ENCODE measurements around the gene FRMPD4. TPM values are rescaled to one million over a fixed set of nuclear protein-coding genes. Genes with fewer than 3 reads are reported as not detected.

FRMPD4 gene
- polyA plus RNA-seq, 2 of the 4 experiments (the other 2 are of a cell fraction): 0.08 to 0.28 TPM

DNA sequence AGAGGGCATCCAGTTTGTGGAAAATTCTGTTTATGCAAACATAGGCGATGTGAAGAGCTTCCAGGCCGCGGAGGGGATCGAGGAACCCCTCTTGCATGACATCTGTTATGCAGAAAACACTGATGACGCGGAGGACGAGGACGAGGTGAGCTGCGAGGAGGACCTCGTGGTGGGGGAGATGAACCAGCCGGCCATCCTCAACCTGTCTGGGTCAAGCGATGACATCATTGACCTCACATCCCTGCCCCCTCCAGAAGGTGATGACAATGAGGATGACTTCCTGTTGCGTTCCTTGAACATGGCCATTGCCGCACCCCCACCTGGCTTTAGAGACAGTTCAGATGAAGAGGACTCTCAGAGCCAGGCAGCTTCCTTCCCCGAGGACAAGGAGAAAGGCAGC lies 578.3 kb downstream of the FRMPD4 start:
- Histone ChIP-seq H3K4me3 (no peak overlapping the region), H3K4me2 (no peak overlapping the region), H3K27ac (no peak overlapping the region), H3K4me1 (no peaks in the 10 kb centered on the region), H3K9me3 (no peaks in the 10 kb centered on the region)
- ATAC-seq: no peak
- no peak for DNase-seq (ENCODE audit: low read depth in 1 of 2, low spot score in 1 of 2)
- FAIRE-seq: no peak
- 54% methylated on average over 15 of the region's 15 CpGs for WGBS (ENCODE audit: missing lambda C conversion rate)
- ChIA-PET POLR2A (no interaction called here), CTCF (no interaction called here)
- no peak for TF ChIP-seq CHD4 (IDR thresholded peaks at IDR 0.05; ENCODE audit: borderline replicate concordance)
- TF ChIP-seq CEBPB (IDR thresholded peaks at IDR 0.05): no peak
- TF ChIP-seq NPAS2 (CRISPR knock-in tag; IDR thresholded peaks at IDR 0.05; ENCODE audit: borderline replicate concordance): no peak
- TF ChIP-seq RAD21 (conservative IDR thresholded peaks at IDR 0.05 in 1 of 2, IDR thresholded peaks at IDR 0.05 in 1 of 2): no peak
- TF ChIP-seq ZC3H11A (IDR thresholded peaks at IDR 0.05): no peak
- TF ChIP-seq RARB (CRISPR knock-in tag; IDR thresholded peaks at IDR 0.05): no peak
- no peak for TF ChIP-seq RNF2 (IDR thresholded peaks at IDR 0.05; ENCODE audit: borderline replicate concordance, low read depth)
- no peak for TF ChIP-seq TP53 (CRISPR knock-in tag; IDR thresholded peaks at IDR 0.05)
- TF ChIP-seq, protein P1, sequence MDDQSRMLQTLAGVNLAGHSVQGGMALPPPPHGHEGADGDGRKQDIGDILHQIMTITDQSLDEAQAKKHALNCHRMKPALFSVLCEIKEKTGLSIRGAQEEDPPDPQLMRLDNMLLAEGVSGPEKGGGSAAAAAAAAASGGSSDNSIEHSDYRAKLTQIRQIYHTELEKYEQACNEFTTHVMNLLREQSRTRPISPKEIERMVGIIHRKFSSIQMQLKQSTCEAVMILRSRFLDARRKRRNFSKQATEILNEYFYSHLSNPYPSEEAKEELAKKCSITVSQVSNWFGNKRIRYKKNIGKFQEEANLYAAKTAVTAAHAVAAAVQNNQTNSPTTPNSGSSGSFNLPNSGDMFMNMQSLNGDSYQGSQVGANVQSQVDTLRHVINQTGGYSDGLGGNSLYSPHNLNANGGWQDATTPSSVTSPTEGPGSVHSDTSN (IDR thresholded peaks at IDR 0.05): no peak
- TF ChIP-seq HOXB13 (CRISPR knock-in tag; IDR thresholded peaks at IDR 0.05; ENCODE audit: low read depth): no peak
- TF ChIP-seq, protein P2, sequence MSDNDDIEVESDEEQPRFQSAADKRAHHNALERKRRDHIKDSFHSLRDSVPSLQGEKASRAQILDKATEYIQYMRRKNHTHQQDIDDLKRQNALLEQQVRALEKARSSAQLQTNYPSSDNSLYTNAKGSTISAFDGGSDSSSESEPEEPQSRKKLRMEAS (IDR thresholded peaks at IDR 0.05): no peak
- no peak for TF ChIP-seq PHF8 (IDR thresholded peaks at IDR 0.05; ENCODE audit: borderline replicate concordance, low read depth)
- TF ChIP-seq HOXA7 (CRISPR knock-in tag; IDR thresholded peaks at IDR 0.05): no peak
- no peak for TF ChIP-seq HEYL (CRISPR knock-in tag; IDR thresholded peaks at IDR 0.05)
- no peak for TF ChIP-seq KDM1A (IDR thresholded peaks at IDR 0.05; ENCODE audit: low read depth)
- no peak for TF ChIP-seq FOSB (CRISPR knock-in tag; IDR thresholded peaks at IDR 0.05)
- TF ChIP-seq ZSCAN20 (CRISPR knock-in tag; IDR thresholded peaks at IDR 0.05): no peak
- no peak for TF ChIP-seq NR3C1 (IDR thresholded peaks at IDR 0.05)
- TF ChIP-seq ZFP36 (IDR thresholded peaks at IDR 0.05; ENCODE audit: borderline replicate concordance, partially characterized antibody): no peak

DNA sequence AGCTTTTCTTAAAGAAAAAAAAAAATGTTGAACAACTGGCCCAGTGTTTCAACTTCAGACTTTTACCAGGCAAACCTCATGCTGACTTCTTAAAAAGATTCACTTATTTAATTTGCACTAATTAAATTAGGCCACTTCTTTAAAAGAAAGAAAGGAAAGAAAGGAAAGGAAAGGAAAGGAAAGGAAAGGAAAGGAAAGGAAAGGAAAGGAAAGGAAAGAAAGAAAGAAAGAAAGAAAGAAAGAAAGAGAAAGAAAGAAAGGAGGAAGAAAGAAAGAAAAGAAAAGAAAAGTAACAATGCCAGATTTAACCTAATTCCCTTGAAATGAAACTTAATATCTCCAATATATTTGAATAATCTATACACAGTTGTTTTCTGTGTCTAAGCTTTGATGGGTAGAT lies 581.6 kb downstream of the FRMPD4 start:
- H3K27ac ChIP-seq: no peak overlapping the region
- no peak overlapping the region for H3K4me2 ChIP-seq
- TF ChIP-seq RFX5 (IDR thresholded peaks at IDR 0.05) (no peak), JUNB (IDR thresholded peaks at IDR 0.05) (no peak), HOXB5 (CRISPR knock-in tag; IDR thresholded peaks at IDR 0.05) (no peak), NR3C1 (IDR thresholded peaks at IDR 0.05) (no peak), HDAC2 (IDR thresholded peaks at IDR 0.05) (no peak), TP53 (CRISPR knock-in tag; IDR thresholded peaks at IDR 0.05) (no peak), EHMT2 (IDR thresholded peaks at IDR 0.05; ENCODE audit: low read depth) (no peak), SREBF2 (IDR thresholded peaks at IDR 0.05) (no peak), RNF2 (IDR thresholded peaks at IDR 0.05; ENCODE audit: borderline replicate concordance, low read depth) (no peak), ZFP36 (IDR thresholded peaks at IDR 0.05; ENCODE audit: borderline replicate concordance, partially characterized antibody) (no peak), ZNF302 (CRISPR knock-in tag; IDR thresholded peaks at IDR 0.05) (no peak), RCOR1 (IDR thresholded peaks at IDR 0.05; ENCODE audit: low read depth, low read length) (no peak), ESRRA (IDR thresholded peaks at IDR 0.05; ENCODE audit: borderline replicate concordance, low read length) (no peak), PHF8 (IDR thresholded peaks at IDR 0.05; ENCODE audit: borderline replicate concordance, low read depth) (no peak), KDM5A (IDR thresholded peaks at IDR 0.05) (no peak), CEBPB (IDR thresholded peaks at IDR 0.05) (no peak)
- TF ChIP-seq, protein P3, sequence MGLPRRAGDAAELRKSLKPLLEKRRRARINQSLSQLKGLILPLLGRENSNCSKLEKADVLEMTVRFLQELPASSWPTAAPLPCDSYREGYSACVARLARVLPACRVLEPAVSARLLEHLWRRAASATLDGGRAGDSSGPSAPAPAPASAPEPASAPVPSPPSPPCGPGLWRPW (IDR thresholded peaks at IDR 0.05): no peak
- TF ChIP-seq, protein P4, sequence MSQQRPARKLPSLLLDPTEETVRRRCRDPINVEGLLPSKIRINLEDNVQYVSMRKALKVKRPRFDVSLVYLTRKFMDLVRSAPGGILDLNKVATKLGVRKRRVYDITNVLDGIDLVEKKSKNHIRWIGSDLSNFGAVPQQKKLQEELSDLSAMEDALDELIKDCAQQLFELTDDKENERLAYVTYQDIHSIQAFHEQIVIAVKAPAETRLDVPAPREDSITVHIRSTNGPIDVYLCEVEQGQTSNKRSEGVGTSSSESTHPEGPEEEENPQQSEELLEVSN (IDR thresholded peaks at IDR 0.05; ENCODE audit: borderline replicate concordance, low read depth): no peak
- TF ChIP-seq, protein P5, sequence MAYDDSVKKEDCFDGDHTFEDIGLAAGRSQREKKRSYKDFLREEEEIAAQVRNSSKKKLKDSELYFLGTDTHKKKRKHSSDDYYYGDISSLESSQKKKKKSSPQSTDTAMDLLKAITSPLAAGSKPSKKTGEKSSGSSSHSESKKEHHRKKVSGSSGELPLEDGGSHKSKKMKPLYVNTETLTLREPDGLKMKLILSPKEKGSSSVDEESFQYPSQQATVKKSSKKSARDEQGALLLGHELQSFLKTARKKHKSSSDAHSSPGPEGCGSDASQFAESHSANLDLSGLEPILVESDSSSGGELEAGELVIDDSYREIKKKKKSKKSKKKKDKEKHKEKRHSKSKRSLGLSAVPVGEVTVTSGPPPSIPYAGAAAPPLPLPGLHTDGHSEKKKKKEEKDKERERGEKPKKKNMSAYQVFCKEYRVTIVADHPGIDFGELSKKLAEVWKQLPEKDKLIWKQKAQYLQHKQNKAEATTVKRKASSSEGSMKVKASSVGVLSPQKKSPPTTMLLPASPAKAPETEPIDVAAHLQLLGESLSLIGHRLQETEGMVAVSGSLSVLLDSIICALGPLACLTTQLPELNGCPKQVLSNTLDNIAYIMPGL (CRISPR knock-in tag; IDR thresholded peaks at IDR 0.05; ENCODE audit: borderline replicate concordance): no peak
- TF ChIP-seq, protein P6, sequence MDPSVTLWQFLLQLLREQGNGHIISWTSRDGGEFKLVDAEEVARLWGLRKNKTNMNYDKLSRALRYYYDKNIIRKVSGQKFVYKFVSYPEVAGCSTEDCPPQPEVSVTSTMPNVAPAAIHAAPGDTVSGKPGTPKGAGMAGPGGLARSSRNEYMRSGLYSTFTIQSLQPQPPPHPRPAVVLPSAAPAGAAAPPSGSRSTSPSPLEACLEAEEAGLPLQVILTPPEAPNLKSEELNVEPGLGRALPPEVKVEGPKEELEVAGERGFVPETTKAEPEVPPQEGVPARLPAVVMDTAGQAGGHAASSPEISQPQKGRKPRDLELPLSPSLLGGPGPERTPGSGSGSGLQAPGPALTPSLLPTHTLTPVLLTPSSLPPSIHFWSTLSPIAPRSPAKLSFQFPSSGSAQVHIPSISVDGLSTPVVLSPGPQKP (IDR thresholded peaks at IDR 0.05; ENCODE audit: low read depth, low read length): no peak
- FAIRE-seq (peak; percentile 39), DNase-seq (ENCODE audit: low read depth in 1 of 2, low spot score in 1 of 2) (no peak), ATAC-seq (no peak)
- ChIA-PET POLR2A (no interaction called here), CTCF (interaction anchor here (0.6 kb wide), 1 partner anchor 770 kb away, joined by 3 read pairs; no protein-coding TSS in a partner anchor)
- no peaks in the 10 kb centered on the region for H3K4me1 ChIP-seq
- no peaks in the 10 kb centered on the region for H3K9me3 ChIP-seq
- H3K4me3 ChIP-seq: no peak overlapping the region

Data from A549 (cell line).